K562 (cell line): Measurements from ENCODE around the gene NDUFB7. TPM values are rescaled to one million over a fixed set of nuclear protein-coding genes. Genes with fewer than 3 reads are reported as not detected.

Experiments
- ATAC-seq: fragments of 200-7000 bp; cut with Tn5 transposase; 3 replicates; pipeline ENCODE4 v1.9.1; 2020; ENCODE audit warnings: moderate library complexity
- BruUV-seq: library from RNA; stranded (reverse); fragments of 400-500 nt; replicated peaks from 2 replicates; lab custom pipeline; 2021; lab: Mats Ljungman, UMichigan
- CTCF ChIA-PET: fragments of 300-600 bp; formaldehyde crosslinking; extraction: SDS; loops from one replicate; lab custom pipeline; 2021; ENCODE audit warnings: low intra/inter-chr PET ratio; lab: Yijun Ruan, JAX
- POLR2A ChIA-PET: fragments of 300-600, 350-650 bp; sonication (Branson Sonifier 250); formaldehyde crosslinking; extraction: SDS; loops from one replicate; lab custom pipeline; 2021; ENCODE audit warnings: antibody characterized with exemption, inconsistent platforms; lab: Yijun Ruan, JAX
- DNase-seq, 4 experiments: peaks; one replicate each; pipeline versions ENCODE4 v3.0.0 to v3.0.0-alpha.2; 2011 to 2018; ENCODE audit warnings: low spot score in 3 of 4, mixed read lengths in 3 of 4; ENCODE audit errors: extremely low read depth in 1 of 4
- FAIRE-seq: peaks from 2 replicates; lab custom pipeline; 2011; peaks lifted over from hg19 to GRCh38; lab: Jason Lieb, UNC
- H2AFZ ChIP-seq: 2 replicates; pipeline ENCODE4 v1.6.0; 2011; ENCODE audit warnings: low read depth, low read length, control low read depth, inconsistent platforms
- H3K27ac ChIP-seq: fragments of 200-600 bp; 3 replicates; pipeline ENCODE4 v1.8.0; 2011; ENCODE audit warnings: low read depth, mild to moderate bottlenecking, control low read depth, inconsistent platforms, low read length, moderate library complexity, mixed read lengths; ENCODE audit errors: extremely low read depth
- H3K27me3 ChIP-seq, 2 experiments: fragments of 300-600 bp in 1 of 2; 2 replicates in 1 of 2; 3 replicates in 1 of 2; pipeline versions ENCODE4 v1.6.0 to v1.8.0; 2011; ENCODE audit warnings: inconsistent platforms in 2 of 2, low read length in 2 of 2, mild to moderate bottlenecking in 1 of 2, mixed read lengths in 1 of 2, moderate library complexity in 1 of 2; ENCODE audit not compliant: control insufficient read depth in 2 of 2, insufficient read depth in 2 of 2
- H3K36me3 ChIP-seq: fragments of 300-600 bp; 3 replicates; pipeline ENCODE4 v1.8.0; 2011; ENCODE audit warnings: mild to moderate bottlenecking, low read length, inconsistent platforms; ENCODE audit not compliant: control insufficient read depth, insufficient read depth
- H3K4me1 ChIP-seq, 2 experiments: fragments of 200-600 bp in 1 of 2; replicated peaks in 1 of 2; 2 replicates in 1 of 2; 3 replicates in 1 of 2; pipeline versions ENCODE4 v1.5.1 to v1.8.0; 2011; ENCODE audit warnings: inconsistent platforms in 2 of 2, low read length in 2 of 2, mild to moderate bottlenecking in 1 of 2, mixed read lengths in 1 of 2, moderate library complexity in 1 of 2; ENCODE audit not compliant: control insufficient read depth in 2 of 2, insufficient read depth in 2 of 2
- H3K4me2 ChIP-seq: 2 replicates; pipeline ENCODE4 v1.6.1; 2011; ENCODE audit warnings: low read length, control low read depth, inconsistent platforms, mixed read lengths; ENCODE audit not compliant: insufficient read depth
- H3K4me3 ChIP-seq: fragments of 200-600 bp; sonication (generic), shearing (Covaris generic); 2 replicates; pipeline ENCODE4 v1.5.1; 2016; ENCODE audit warnings: control low read depth, inconsistent platforms
- H3K79me2 ChIP-seq: fragments of 200-600 bp; 3 replicates; pipeline ENCODE4 v1.8.0; 2011; ENCODE audit warnings: low read length, inconsistent platforms; ENCODE audit not compliant: control insufficient read depth, insufficient read depth
- H3K9ac ChIP-seq, 2 experiments: 2 replicates each; pipeline versions ENCODE4 v1.6.0 to v1.6.1; 2011; ENCODE audit warnings: low read depth in 2 of 2, low read length in 2 of 2, control low read depth in 1 of 2, inconsistent platforms in 1 of 2, mild to moderate bottlenecking in 1 of 2, mixed read lengths in 1 of 2; ENCODE audit not compliant: insufficient read depth in 1 of 2
- H3K9me1 ChIP-seq: one replicate; pipeline ENCODE4 v1.6.0; 2011; ENCODE audit warnings: inconsistent platforms, mild to moderate bottlenecking, low read length, moderate library complexity; ENCODE audit not compliant: control insufficient read depth, insufficient read depth
- H3K9me3 ChIP-seq: replicated peaks from 2 replicates; pipeline ENCODE4 v1.5.1; 2011; ENCODE audit warnings: low read depth, low read length, inconsistent platforms; ENCODE audit not compliant: control insufficient read depth, insufficient read depth
- H4K20me1 ChIP-seq: replicated peaks from 2 replicates; pipeline ENCODE4 v1.6.1; 2011; ENCODE audit warnings: low read length, inconsistent platforms, mixed read lengths; ENCODE audit not compliant: control insufficient read depth, insufficient read depth
- CHAMP1 ChIP-seq: fragments of 450-650 bp; IDR thresholded peaks from 2 replicates; pipeline ENCODE4 v1.6.1; 2016; ENCODE audit warnings: mild to moderate bottlenecking
- DNMT1 ChIP-seq: fragments of 450-650 bp; IDR thresholded peaks from 2 replicates; pipeline ENCODE4 v1.6.1; 2016; ENCODE audit warnings: antibody characterized with exemption, mild to moderate bottlenecking
- FOXK1 ChIP-seq: sonication (generic); formaldehyde crosslinking; IDR thresholded peaks from 2 replicates; pipeline ENCODE4 v1.8.0; 2022; ENCODE audit warnings: missing genetic modification reagents, mild to moderate bottlenecking, borderline replicate concordance
- HMG20B ChIP-seq: fragments of 250-450 bp; sonication (Bioruptor Pico); IDR thresholded peaks from 2 replicates; pipeline ENCODE4 v1.5.0; 2021; ENCODE audit warnings: mild to moderate bottlenecking
- HNRNPK ChIP-seq: fragments of 200-400 bp; formaldehyde crosslinking; IDR thresholded peaks from one replicate; pipeline ENCODE4 v1.6.1; 2018; ENCODE audit warnings: mild to moderate bottlenecking, low read depth, low read length; ENCODE audit not compliant: poor library complexity, severe bottlenecking
- MED1 ChIP-seq: sonication (generic); formaldehyde crosslinking; IDR thresholded peaks from 2 replicates; pipeline ENCODE4 v1.8.1; 2023; ENCODE audit warnings: missing genetic modification reagents, borderline replicate concordance
- MEF2A ChIP-seq: IDR thresholded peaks from 2 replicates; pipeline ENCODE4 v1.6.1; 2011; ENCODE audit warnings: low read depth, mild to moderate bottlenecking, low read length, moderate library complexity; ENCODE audit not compliant: control insufficient read depth
- MIER1 ChIP-seq: fragments of 450-650 bp; IDR thresholded peaks from 2 replicates; pipeline ENCODE4 v1.6.1; 2016; ENCODE audit warnings: antibody characterized with exemption, mild to moderate bottlenecking, low read depth
- POLR2G ChIP-seq: fragments of 200-400 bp; formaldehyde crosslinking; IDR thresholded peaks from 2 replicates; pipeline ENCODE4 v1.6.1; 2017; ENCODE audit warnings: low read depth, mild to moderate bottlenecking, antibody characterized with exemption, low read length, moderate library complexity
- PRPF4 ChIP-seq: fragments of 200-400 bp; formaldehyde crosslinking; IDR thresholded peaks from one replicate; pipeline ENCODE4 v1.6.1; 2017; ENCODE audit warnings: low read length, low read depth, mild to moderate bottlenecking; ENCODE audit not compliant: insufficient read depth, poor library complexity, severe bottlenecking
- RBM22 ChIP-seq: fragments of 200-400 bp; formaldehyde crosslinking; IDR thresholded peaks from 2 replicates; pipeline ENCODE4 v1.6.1; 2018; ENCODE audit warnings: low read length, low read depth; ENCODE audit not compliant: poor library complexity, severe bottlenecking
- RFX5 ChIP-seq: IDR thresholded peaks from 2 replicates; pipeline ENCODE4 v1.6.1; 2011; ENCODE audit warnings: low read depth, mild to moderate bottlenecking, improper control_type of control experiment, low read length
- SIX5 ChIP-seq, 2 experiments: IDR thresholded peaks; 2 replicates each; pipeline ENCODE4 v1.6.1; 2011; ENCODE audit warnings: low read length in 2 of 2, borderline replicate concordance in 1 of 2, low read depth in 1 of 2, mild to moderate bottlenecking in 1 of 2, moderate library complexity in 1 of 2; ENCODE audit not compliant: insufficient read depth in 1 of 2
- SP1 ChIP-seq: sonication (generic); formaldehyde crosslinking; IDR thresholded peaks from 2 replicates; pipeline ENCODE4 v1.8.1; 2022; ENCODE audit warnings: mild to moderate bottlenecking, missing genetic modification reagents
- TAF7 ChIP-seq: fragments of 450-650 bp; IDR thresholded peaks from 2 replicates; pipeline ENCODE4 v1.6.1; 2016; ENCODE audit warnings: missing genetic modification characterization, missing compliant biosample characterization
- ZFP36 ChIP-seq: fragments of 150-350 bp; IDR thresholded peaks from 2 replicates; pipeline ENCODE4 v1.6.1; 2018; ENCODE audit warnings: low read length, low read depth; ENCODE audit not compliant: partially characterized antibody
- ZNF445 ChIP-seq: fragments of 250-450 bp; sonication (Bioruptor Pico); IDR thresholded peaks from 2 replicates; pipeline ENCODE4 v1.4.0; 2020; ENCODE audit warnings: low read depth, mild to moderate bottlenecking, moderate library complexity
- ZNF707 ChIP-seq: fragments of 250-450 bp; sonication (Bioruptor Pico); conservative IDR thresholded peaks from 2 replicates; pipeline ENCODE4 v1.8.0; 2022; ENCODE audit warnings: inconsistent platforms, mild to moderate bottlenecking, moderate library complexity
- ZNF717 ChIP-seq: fragments of 250-450 bp; sonication (Bioruptor Pico); IDR thresholded peaks from 2 replicates; pipeline ENCODE4 v1.5.0; 2021
- ZNF764 ChIP-seq: fragments of 250-450 bp; sonication (Bioruptor Pico); IDR thresholded peaks from 2 replicates; pipeline ENCODE4 v1.4.0; 2020; ENCODE audit warnings: low read depth, mild to moderate bottlenecking, moderate library complexity
- WGBS: fragments of 100-300 bp; shearing (Covaris generic); methylation state at CpG from one replicate; pipeline ENCODE4 v1.1.6; 2016; ENCODE audit warnings: low coverage, mixed read lengths; ENCODE audit not compliant: insufficient coverage; ENCODE audit errors: missing lambda C conversion rate; 5-methylcytosine and 5-hydroxymethylcytosine counted together
- in situ Hi-C: fragments of 300-500 bp; cut with MboI; formaldehyde crosslinking; loops from 4 replicates; pipeline ENCODE4 v1.15.0; 2018; ENCODE audit warnings: inconsistent platforms, mixed read lengths
- intact Hi-C: fragments of 100-400 bp; cut with micrococcal nuclease; formaldehyde crosslinking; loops from 2 replicates; pipeline ENCODE4 v1.14.2; 2022
- polyA plus RNA-seq, 8 experiments: library from polyadenylated mRNA; depleted of rRNA in 4 of 8; stranded (reverse) in 5 of 8; unstranded in 3 of 8; fragments of >200 nt; fragmentation: Nextera tagmentation in 2 of 8; fragmentation: Illumina TruSeq in 1 of 8; extraction: Ambion mirVana in 2 of 8; extraction: Trizol in 1 of 8; gene quantifications; 2 replicates each; pipeline versions ENCODE4 v1.2.1 to v1.2.3, GENCODE V29; 2011 to 2014; ENCODE audit warnings: inconsistent platforms in 1 of 8, missing spikeins in 1 of 8
- total RNA-seq, 7 experiments: library from RNA; depleted of rRNA in 6 of 7; stranded (reverse); fragments of >200 nt in 6 of 7; fragmentation: Illumina TruSeq in 2 of 7; extraction: Trizol in 2 of 7; gene quantifications; 2 replicates each; pipeline versions ENCODE4 v1.2.1 to v1.2.3, GENCODE V29; 2011 to 2021; ENCODE audit warnings: low replicate concordance in 1 of 7

The NDUFB7 gene
- total and polyA plus RNA-seq, 9 of the 15 experiments (the other 6 are each of a cell fraction or from before 2014, with no cell fraction given): 14.9 to 842 (median 137) TPM

GRCh38 chr19:14576363-14576762 lies 4.5 kb upstream of the NDUFB7 start:
- H3K4me3 ChIP-seq: no peak overlapping the region
- WGBS: 62% methylated on average over 8 of the region's 8 CpGs
- no peaks in the 10 kb centered on the region for H3K36me3 ChIP-seq
- no peak overlapping the region for H3K4me2 ChIP-seq
- H2AFZ ChIP-seq: no peak overlapping the region
- H3K79me2 ChIP-seq: peaks cover 7% of the 10 kb centered on the region
- no peak for FAIRE-seq
- no peak for DNase-seq
- H4K20me1 ChIP-seq: no peaks in the 10 kb centered on the region; the same call in 1 of the 2 replicates
- no peaks in the 10 kb centered on the region for H3K9me3 ChIP-seq
- no peaks in the 10 kb centered on the region; a peak in 1 of 5 replicates for H3K27me3 ChIP-seq
- BruUV-seq: no TSS peak
- POLR2A ChIA-PET: interaction anchor here (0.7 kb wide), 1 partner anchor 66 kb away, joined by 3 read pairs; no protein-coding TSS in a partner anchor
- TF ChIP-seq MEF2A (no peak), MED1 (CRISPR knock-in tag) (no peak), SP1 (CRISPR knock-in tag) (no peak), RBM22 (no peak), ZFP36 (no peak), RFX5 (no peak), POLR2G (no peak), PRPF4 (no peak), SIX5 (IDR thresholded peaks at IDR 0.05; ENCODE audit: borderline replicate concordance in 1 of 2, insufficient read depth in 1 of 2, low read depth in 1 of 2, low read length in 2 of 2) (no peak), HMG20B (CRISPR knock-in tag) (no peak), DNMT1 (no peak), ZNF707 (no peak), TAF7 (no peak), ZNF717 (no peak), ZNF764 (CRISPR knock-in tag) (no peak), FOXK1 (no peak), MIER1 (no peak), CHAMP1 (no peak), ZNF445 (CRISPR knock-in tag) (no peak), HNRNPK (no peak)
- in situ Hi-C loops: loop anchor here (10.0 kb wide), 2 partner anchors 208 to 318 kb away; no protein-coding TSS in a partner anchor
- intact Hi-C loops: no loop called here
- H3K9me1 ChIP-seq: no peaks in the 10 kb centered on the region
- CTCF ChIA-PET: interaction anchor here (1.3 kb wide), 1 partner anchor 110 kb away, joined by 4 read pairs; no protein-coding TSS in a partner anchor
- H3K9ac ChIP-seq: no peak overlapping the region
- no peak for ATAC-seq
- H3K4me1 ChIP-seq: peaks cover 7 to 19% of the 10 kb centered on the region in 2 experiments; a peak in 4 of 5 replicates
- H3K27ac ChIP-seq: no peak overlapping the region
